Measurements from ENCODE around the gene HOGA1.
A peak's percentile ranks its signal among the peaks of the same experiment; 100 is the strongest.
"Not testable (repeated sequence)": the region's sequence is repeated elsewhere in the genome, so short reads cannot be mapped to it uniquely, and the experiment has no call there.

HOGA1 gene

GRCh38 chr10:97570789-97571471 lies 13.3 kb upstream of the HOGA1 start:
- H3K4me3 Mint-ChIP-seq: no peak overlapping the region
- no peak overlapping the region for H3K27ac Mint-ChIP-seq
- peaks cover 22% of the 10 kb centered on the region for H3K4me1 Mint-ChIP-seq
- ATAC-seq: no peak
- DNase-seq (ENCODE audit: low spot score in 2 of 2): no peak
- no peaks in the 10 kb centered on the region for H3K9me3 Mint-ChIP-seq
- peaks cover 7% of the 10 kb centered on the region for H3K36me3 Mint-ChIP-seq

GRCh38 chr10:97571622-97572021 lies 12.6 kb upstream of the HOGA1 start:
- H3K27ac Mint-ChIP-seq: no peak overlapping the region
- H3K36me3 Mint-ChIP-seq: peaks cover 7% of the 10 kb centered on the region
- DNase-seq (ENCODE audit: low spot score in 2 of 2) (no peak), ATAC-seq (no peak)
- peaks cover 20% of the 10 kb centered on the region for H3K4me1 Mint-ChIP-seq
- H3K4me3 Mint-ChIP-seq: no peak overlapping the region
- H3K9me3 Mint-ChIP-seq: no peaks in the 10 kb centered on the region

GRCh38 chr10:97572214-97572989 lies 11.8 kb upstream of the HOGA1 start, which contains the start of gene ANKRD2:
ANKRD2 (plus strand) TSS chr10:97572779; CDS start chr10:97572789, 10 bp downstream.
- Mint-ChIP-seq H3K4me3 (no peak within 1 kb of the TSS), H3K36me3 (peaks cover 7% of the 10 kb centered on the region), H3K9me3 (no peaks in the 10 kb centered on the region), H3K4me1 (peaks cover 18% of the 10 kb centered on the region), H3K27ac (peak within 1 kb of the TSS; percentile 69)
- DNase-seq (ENCODE audit: low spot score in 2 of 2) (peak; percentile 43 to 76), ATAC-seq (peak; percentile 69)

DNA sequence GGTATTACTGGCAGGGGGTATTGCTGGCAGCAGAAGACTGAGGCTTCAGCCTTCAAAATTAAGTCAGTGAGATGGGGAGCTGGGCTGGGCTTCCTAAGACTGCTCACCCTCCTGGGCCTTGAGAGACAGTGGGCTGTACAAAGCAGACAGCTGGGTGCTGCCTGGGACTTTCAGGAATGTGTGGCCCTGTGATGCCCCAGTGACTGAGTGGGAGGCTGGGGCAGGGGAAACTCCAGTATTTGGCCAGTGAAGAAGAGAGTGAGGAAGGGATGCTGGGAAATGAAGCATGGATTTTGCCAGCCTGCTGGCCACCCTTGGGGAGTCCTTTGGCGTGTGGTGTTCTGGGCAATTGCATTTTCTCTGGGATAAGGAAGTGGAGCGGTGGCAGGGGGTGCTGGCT lies 11.2 kb upstream of the HOGA1 start:
- Mint-ChIP-seq H3K27ac (peak overlapping the region; percentile 69), H3K4me1 (peaks cover 18% of the 10 kb centered on the region), H3K4me3 (no peak overlapping the region), H3K36me3 (peaks cover 7% of the 10 kb centered on the region), H3K9me3 (no peaks in the 10 kb centered on the region)
- DNase-seq (ENCODE audit: low spot score in 2 of 2) (no peak), ATAC-seq (no peak)

- Mint-ChIP-seq H3K4me3 (no peak overlapping the region), H3K27ac (peak overlapping the region; percentile 38), H3K4me1 (peaks cover 18% of the 10 kb centered on the region), H3K36me3 (peaks cover 7% of the 10 kb centered on the region), H3K9me3 (no peaks in the 10 kb centered on the region)
- DNase-seq (ENCODE audit: low spot score in 2 of 2) (no peak), ATAC-seq (peak; percentile 76)
Observed at GRCh38 chr10:97573672-97574071, 10.5 kb upstream of the HOGA1 start.

GRCh38 chr10:97574374-97575126 lies 9.6 kb upstream of the HOGA1 start:
- Mint-ChIP-seq H3K27ac (peak overlapping the region; percentile 38), H3K4me3 (no peak overlapping the region), H3K9me3 (no peaks in the 10 kb centered on the region), H3K4me1 (peaks cover 18% of the 10 kb centered on the region), H3K36me3 (peaks cover 7% of the 10 kb centered on the region)
- ATAC-seq (no peak), DNase-seq (ENCODE audit: low spot score in 2 of 2) (no peak)

- Mint-ChIP-seq H3K9me3 (no peaks in the 10 kb centered on the region), H3K27ac (peak overlapping the region; percentile 32), H3K36me3 (peaks cover 7% of the 10 kb centered on the region), H3K4me3 (no peak overlapping the region), H3K4me1 (peaks cover 18% of the 10 kb centered on the region)
- DNase-seq (ENCODE audit: low spot score in 2 of 2) (no peak), ATAC-seq (no peak)
Observed at GRCh38 chr10:97575127-97575668, 9.0 kb upstream of the HOGA1 start.

DNA sequence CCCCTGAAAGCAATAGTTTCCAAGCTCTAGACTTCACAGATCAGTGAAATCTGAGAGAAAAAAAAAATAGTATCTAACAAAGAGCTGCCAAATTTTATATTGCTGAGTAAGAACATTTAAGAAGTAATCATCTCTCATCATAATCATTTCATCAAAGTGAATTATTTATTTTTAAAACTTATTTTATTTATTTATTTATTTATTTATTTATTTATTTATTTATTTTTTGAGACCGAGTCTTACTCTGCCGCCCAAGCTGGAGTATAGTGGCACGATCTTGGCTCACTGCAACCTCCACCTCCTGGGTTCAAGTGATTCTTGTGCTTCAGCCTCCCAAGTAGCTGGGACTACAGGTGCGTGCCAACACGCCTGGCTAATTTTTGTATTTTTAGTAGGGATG lies 7.7 kb upstream of the HOGA1 start:
- peak overlapping the region; percentile 30 for H3K27ac Mint-ChIP-seq
- H3K9me3 Mint-ChIP-seq; H3K4me3 Mint-ChIP-seq; DNase-seq (ENCODE audit: low spot score in 2 of 2); H3K36me3 Mint-ChIP-seq; ATAC-seq: not testable (repeated sequence)
- H3K4me1 Mint-ChIP-seq: peaks cover 18% of the 10 kb centered on the region

GRCh38 chr10:97577701-97578100 lies 6.5 kb upstream of the HOGA1 start:
- no peak for ATAC-seq
- Mint-ChIP-seq H3K9me3 (no peaks in the 10 kb centered on the region), H3K36me3 (peaks cover 6% of the 10 kb centered on the region), H3K4me3 (no peak overlapping the region), H3K4me1 (peaks cover 15% of the 10 kb centered on the region), H3K27ac (no peak overlapping the region)
- DNase-seq (ENCODE audit: low spot score in 2 of 2): no peak

DNA sequence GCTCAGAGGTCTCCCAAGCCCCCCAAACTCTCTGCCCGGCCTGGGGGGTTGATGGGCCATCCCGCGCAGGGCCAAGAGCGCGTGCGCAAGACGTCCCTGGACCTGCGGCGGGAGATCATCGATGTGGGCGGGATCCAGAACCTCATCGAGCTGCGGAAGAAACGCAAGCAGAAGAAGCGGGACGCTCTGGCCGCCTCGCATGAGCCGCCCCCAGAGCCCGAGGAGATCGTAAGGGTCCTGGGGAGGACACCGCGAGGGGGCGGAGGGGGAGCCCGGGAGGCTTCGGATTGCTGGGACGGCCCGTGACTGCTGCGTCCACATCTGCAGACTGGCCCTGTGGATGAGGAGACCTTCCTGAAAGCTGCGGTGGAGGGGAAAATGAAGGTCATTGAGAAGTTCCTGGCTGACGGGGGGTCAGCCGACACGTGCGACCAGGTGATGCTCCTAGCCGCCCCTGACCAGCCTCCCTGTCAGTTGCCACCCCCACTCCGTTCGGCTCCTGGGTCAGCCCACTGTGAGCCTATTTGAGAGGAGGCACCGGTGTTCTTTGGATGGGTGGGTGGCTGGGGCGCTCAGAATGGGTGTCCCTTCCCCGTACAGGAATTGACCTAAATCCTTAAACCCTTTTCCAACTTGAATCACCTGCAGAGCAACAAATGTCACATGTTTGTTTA lies 5.9 kb upstream of the HOGA1 start:
- Mint-ChIP-seq H3K27ac (no peak overlapping the region), H3K36me3 (peaks cover under 1% of the 10 kb centered on the region), H3K4me3 (no peak overlapping the region), H3K4me1 (peaks cover 9% of the 10 kb centered on the region), H3K9me3 (no peaks in the 10 kb centered on the region)
- DNase-seq (ENCODE audit: low spot score in 2 of 2) (no peak), ATAC-seq (no peak)

DNA sequence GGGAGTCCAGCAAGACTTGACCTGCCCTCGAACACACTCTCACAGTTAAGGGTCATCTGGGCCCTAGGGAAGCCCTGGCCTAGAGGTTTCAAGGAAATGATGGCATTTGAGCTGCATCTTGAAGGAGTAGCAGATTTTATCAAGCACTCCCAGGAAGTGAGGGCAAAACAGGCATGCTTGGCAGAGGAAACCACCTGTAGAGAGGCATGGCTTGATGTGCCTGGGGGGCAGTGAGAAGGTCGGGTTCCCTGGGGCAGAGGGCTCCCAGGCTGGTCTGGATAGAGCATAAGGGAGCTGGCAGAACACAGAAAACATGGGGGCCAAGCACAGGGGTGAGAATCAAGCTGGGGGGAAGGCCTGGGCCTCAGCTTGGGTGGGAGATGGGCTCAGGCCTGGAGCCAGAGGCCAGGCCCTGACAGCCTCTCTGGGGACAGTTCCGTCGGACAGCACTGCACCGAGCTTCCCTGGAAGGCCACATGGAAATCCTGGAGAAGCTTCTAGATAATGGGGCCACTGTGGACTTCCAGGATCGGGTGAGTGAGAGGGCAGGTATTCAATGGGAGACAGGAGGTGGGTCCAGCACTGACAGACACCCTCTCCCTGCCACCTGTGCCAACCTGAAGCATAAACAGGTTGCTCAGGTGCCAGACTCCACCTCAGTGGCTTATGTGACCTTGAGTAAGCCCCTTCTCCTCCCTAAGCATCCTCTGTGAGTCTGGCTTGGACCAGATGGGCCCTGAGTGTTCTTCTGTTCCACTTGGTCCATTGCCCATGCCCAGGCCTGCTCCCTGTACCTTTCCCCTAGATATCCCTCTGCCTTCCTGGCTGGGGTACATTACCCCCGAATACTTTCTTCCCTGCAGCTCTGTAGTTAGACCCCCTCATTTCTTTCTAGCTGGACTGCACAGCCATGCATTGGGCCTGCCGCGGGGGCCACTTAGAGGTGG lies 3.5 kb upstream of the HOGA1 start:
- Mint-ChIP-seq H3K9me3 (no peaks in the 10 kb centered on the region), H3K4me3 (no peak overlapping the region), H3K4me1 (no peaks in the 10 kb centered on the region), H3K36me3 (no peaks in the 10 kb centered on the region), H3K27ac (peak overlapping the region; percentile 16)
- DNase-seq (ENCODE audit: low spot score in 2 of 2) (no peak), ATAC-seq (peak; percentile 12)

GRCh38 chr10:97582169-97582568 lies 2.0 kb upstream of the HOGA1 start:
- no peak for DNase-seq (ENCODE audit: low spot score in 2 of 2)
- Mint-ChIP-seq H3K4me3 (no peak overlapping the region), H3K9me3 (no peaks in the 10 kb centered on the region), H3K27ac (no peak overlapping the region), H3K4me1 (no peaks in the 10 kb centered on the region), H3K36me3 (no peaks in the 10 kb centered on the region)
- ATAC-seq: no peak

DNA sequence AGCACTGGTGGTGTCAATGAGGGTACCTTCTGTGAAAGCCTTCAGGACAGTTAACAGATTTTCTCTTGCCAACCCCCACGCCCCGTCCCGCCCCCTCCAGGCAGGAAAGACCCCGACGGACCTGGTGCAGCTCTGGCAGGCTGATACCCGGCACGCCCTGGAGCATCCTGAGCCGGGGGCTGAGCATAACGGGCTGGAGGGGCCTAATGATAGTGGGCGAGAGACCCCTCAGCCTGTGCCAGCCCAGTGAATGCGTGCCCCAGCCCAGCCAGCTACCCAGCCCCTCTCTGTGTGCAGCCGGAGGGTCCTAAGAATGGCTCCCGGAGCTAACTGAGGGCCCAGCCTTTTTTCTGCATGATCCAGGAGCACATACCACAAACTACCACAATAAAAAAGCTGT lies 713 bp upstream of the HOGA1 start:
- no peak for DNase-seq (ENCODE audit: low spot score in 2 of 2)
- Mint-ChIP-seq H3K9me3 (no peaks in the 10 kb centered on the region), H3K27ac (no peak overlapping the region), H3K4me1 (no peaks in the 10 kb centered on the region), H3K36me3 (no peaks in the 10 kb centered on the region), H3K4me3 (no peak overlapping the region)
- no peak for ATAC-seq

GRCh38 chr10:97584798-97585438 lies 729 bp downstream of the HOGA1 start:
- no peak overlapping the region for H3K4me3 Mint-ChIP-seq
- H3K36me3 Mint-ChIP-seq: no peaks in the 10 kb centered on the region
- DNase-seq (ENCODE audit: low spot score in 2 of 2) (no peak), ATAC-seq (no peak)
- H3K27ac Mint-ChIP-seq: peak overlapping the region; percentile 36
- no peaks in the 10 kb centered on the region for H3K4me1 Mint-ChIP-seq
- H3K9me3 Mint-ChIP-seq: no peaks in the 10 kb centered on the region
